ENCODE data around the gene ESYT1.

DNA sequence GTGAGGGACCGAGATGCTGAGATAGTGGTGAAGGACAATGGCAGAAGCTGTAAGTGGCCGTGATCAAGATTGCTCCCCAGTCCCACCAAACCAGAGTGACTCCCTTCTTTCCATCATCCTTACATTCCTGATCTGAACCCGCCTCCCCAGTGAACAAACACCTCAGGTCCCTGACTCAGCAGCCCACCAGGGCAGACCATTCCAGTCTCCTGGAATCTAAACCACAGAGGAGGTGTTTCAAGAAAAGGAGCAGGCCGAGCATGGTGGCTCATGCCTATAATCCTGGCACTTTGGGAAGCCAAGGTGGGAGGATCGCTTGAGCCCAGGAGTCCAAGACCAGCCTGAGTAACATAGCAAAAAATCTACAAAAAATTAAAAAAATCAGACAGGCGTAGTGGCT, 41.5 kb upstream of the ESYT1 start:
- TF ChIP-seq CTCF (conservative IDR thresholded peaks at IDR 0.05; ENCODE audit: low read length) (no peak), EZH2phosphoT487 (IDR thresholded peaks at IDR 0.05; ENCODE audit: borderline replicate concordance) (no peak)
